HG02571 (cell line): ENCODE data around the gene PPP2R5B.

Source experiments
- ATAC-seq: cut with Tn5 transposase; IDR thresholded peaks from one replicate; pipeline ENCODE4 v1.9.1; 2021; ENCODE audit warnings: mild to moderate bottlenecking, moderate library complexity; ENCODE audit not compliant: unreplicated experiment

PPP2R5B gene

DNA sequence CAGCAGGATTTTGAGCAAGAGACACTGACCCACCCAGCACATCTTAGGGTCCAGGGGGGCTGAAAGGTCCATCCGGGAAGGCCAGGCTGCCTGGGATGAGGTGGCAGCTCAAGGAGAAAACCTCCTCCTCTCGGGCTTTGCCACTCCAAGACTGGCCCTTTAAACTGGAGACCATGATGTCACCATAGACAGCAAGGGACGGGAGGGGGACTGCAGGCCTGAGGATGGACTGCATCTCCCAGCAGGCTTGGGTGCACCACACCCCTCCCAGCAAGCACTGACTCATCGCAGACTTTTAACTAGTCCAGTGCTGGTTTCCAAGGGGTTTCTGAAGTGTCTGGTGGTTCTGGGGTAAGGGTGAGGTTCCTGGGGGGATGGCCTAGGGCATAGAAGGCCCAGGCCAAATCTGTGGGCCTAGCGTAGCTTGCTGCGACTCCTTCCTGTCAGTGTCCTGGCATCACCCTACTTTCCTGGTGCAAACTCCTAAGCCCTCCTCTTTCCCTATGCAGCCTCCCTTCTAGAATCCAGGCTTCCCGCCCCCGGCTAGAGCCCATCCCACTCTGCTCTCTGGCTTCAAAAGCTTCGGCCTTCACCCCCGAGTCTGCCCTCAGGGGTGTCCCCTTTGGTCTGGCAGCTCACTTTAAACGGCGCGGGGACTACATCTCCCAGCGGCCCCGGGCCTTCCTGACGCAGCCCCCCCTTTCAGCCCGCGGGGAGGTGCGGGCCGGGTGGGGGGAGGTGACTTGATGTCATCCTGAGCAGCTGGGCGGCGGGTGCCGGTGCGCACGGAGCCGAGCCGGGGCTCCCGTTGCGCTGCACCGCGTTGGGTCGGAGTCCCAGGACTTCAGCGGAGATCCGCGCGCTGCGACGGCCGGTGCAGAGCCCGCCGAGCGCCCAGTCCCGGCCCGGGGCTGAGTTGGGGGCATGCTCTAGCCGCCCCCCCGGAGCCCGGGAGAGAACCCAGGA, at the start of gene PPP2R5B:
Gene PPP2R5B (plus strand): TSS at position 746 of the 966 bp plus-strand sequence. CDS start 1,046 bp downstream, outside the sequence.
- peak; percentile 84 for ATAC-seq

DNA sequence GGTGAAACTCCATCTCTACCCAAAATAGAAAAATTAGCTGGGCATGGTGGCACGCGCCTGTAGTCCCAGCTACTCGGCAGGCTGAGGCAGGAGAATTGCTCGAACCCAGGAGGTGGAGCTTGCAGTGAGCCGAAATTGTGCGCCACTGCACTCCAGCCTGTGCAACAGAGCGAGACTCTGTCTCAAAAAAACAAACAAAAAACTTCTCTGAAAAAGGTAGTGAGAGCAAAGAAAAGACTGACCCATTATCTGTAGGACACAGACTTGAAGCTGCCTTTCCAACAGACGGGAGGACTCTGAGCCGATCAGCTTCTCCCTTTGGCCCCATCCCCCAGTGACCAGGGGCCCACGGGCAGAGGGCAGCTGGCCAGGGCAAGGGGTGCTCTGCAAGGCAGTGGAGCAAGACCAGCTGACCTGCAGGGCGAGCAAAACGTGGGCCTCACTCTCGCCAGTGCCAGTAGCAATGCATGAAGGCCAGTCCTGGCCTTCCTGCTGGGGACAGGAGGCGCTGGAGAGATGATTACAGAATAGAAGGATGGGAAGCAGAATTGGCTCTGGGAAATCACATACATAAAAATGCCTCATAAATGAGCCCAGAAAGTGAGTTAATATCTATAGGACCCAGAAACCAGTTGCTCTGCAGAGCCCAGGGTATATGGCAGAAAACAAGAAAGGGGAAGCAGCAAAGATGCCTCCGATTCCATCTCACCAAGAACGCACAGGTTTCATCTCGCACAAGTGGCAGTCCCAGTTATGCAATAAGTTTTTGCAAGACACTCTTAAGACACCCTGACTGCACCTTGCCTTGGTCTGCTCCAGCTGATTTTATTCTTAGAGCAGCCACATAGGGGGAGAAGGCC, 48.9 kb upstream of the PPP2R5B start:
- no peak for ATAC-seq

DNA sequence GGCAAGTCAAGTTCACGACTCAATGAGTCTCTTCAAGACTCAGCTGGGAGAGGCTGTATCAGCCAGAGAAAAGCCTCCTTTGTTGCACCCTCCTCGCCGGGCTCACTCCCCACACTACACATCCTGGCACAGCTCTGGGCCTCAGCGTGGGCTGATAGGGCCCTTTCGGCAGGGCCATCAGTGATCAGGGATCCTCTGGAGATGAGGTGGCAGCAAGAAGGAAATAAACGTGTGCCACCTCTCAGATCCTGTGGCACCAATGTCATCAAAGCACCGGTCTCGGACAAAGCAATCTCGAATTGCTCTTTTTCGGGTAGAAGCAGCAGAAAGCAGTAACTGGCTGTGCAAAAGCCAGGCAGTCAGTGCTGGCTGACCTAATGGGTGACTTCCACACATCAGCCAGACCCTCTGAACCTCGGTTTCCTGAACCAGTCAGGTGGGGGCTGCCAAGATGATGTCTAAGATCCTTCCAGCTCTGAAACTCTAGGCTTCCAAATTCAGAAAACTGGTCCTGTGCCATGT, 48.2 kb upstream of the PPP2R5B start:
- no peak for ATAC-seq

DNA sequence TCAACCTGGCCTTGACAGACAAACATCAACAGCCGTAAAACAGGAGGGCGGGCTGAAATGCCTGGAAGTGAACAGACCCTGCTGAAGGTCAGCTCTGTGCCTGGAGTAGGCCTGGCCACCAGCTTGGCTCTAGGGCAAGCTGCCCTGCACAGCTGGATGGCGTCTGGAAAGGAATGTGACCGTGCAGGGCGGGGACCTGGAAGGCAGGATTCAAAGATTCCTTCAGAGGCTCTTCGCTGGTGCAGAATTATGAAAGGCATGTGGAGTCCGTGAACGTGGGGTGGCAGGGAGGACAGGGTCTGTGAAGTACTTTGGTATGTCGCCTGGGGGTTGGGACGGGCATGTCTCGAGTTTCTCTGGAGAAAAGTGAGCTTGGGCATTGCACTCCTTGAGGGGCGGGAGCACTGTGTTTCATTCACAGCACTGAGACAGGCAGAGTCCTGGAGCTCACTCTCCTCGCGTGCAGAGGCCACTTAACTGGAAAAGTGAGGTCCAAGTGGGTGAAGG, 47.6 kb upstream of the PPP2R5B start:
- ATAC-seq, result no peak

DNA sequence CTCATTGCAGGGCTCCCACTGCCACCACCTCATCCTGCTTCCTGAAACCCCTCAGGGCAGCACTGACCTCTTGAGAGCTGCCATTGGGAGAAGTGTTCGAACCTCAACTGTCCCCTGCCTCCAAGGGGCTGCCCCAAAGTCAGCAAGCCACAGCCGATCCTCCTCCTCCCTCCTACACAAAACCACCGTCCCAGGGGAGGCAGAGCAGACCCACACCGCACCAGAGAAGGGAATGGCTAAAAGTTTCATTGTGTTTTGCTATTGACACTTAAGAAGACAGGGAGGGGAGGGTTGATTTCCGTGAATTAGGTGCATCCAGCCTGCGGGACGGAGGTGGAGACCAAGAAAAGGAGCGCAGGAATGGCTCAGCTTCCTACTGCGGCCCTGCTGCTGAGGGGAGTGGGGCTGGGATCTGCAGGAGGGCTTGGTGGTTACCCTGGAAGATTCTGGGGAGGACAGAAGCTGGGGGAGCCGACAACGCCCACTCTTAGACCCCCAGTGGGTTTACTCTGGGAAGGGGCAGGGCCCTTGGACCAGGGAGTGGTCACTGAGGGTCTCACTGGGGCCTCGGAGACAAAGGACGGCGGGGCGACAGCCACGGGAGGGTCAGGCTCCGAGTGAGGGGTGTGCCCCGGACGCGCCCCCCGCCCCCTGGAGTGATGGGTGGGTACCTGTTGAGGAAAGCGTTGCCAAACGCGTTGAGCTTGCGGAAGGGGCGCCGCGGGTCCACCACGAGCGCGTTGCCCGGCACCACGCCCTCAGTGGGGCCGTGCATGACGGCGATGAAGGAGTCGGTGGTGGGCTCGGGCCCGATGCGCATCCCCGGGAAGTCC, 46.9 kb upstream of the PPP2R5B start:
- no peak for ATAC-seq

DNA sequence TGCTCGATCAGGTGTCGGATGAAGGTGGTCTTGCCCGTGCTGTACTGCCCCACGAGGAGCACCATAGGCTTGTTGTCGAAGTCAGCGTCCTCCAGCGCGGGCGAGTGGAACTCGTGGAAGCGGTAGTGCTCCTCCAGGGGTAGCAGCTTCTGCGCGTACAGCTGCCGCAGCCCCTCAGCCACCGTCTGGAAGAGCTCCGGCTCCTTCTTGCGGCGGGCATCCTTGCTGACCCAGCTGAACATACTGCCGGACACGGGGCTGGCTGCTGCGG, 46.3 kb upstream of the PPP2R5B start:
- no peak for ATAC-seq

DNA sequence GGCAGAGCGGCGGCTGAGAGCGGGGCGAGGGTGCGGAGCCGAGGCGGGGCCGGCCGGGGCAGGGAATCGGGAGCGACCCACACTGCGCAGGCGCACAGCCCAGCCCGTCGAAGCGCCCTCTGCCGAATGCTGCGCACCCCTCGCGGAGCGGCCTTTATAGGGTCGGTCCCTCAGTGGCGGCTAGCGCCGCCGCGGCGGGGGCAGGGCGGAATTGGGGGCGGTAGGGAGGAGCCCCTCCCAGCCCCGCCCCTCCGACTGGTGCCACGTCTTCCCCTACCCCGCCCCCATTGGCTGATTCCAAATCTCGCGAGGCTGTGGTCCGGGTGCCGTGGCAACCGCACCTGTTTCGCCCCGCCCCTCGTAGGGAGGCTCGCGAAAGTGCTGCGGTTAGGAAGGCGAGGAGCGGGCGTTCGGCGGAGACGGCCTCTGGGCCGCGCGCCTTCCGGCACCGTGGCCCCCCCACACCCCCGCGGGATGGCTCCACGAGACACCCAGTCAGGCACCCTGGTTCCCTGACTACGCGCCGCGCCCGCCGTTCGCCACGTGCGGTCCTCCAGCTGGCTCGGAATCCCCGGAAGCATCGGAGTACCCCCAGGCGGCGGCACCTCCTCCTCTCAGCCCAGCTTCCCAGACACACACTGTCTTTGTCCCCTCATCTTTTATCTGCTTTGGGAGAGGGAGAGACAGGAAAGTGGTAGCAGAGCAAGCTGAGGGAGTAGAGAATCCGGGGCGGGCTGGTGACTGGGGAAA, 45.8 kb upstream of the PPP2R5B start, which contains the start of gene EHD1:
Gene EHD1 (minus strand): TSS at position 128 of the 750 bp plus-strand sequence. CDS start 157 bp downstream, outside the sequence.
- peak; percentile 75 for ATAC-seq

DNA sequence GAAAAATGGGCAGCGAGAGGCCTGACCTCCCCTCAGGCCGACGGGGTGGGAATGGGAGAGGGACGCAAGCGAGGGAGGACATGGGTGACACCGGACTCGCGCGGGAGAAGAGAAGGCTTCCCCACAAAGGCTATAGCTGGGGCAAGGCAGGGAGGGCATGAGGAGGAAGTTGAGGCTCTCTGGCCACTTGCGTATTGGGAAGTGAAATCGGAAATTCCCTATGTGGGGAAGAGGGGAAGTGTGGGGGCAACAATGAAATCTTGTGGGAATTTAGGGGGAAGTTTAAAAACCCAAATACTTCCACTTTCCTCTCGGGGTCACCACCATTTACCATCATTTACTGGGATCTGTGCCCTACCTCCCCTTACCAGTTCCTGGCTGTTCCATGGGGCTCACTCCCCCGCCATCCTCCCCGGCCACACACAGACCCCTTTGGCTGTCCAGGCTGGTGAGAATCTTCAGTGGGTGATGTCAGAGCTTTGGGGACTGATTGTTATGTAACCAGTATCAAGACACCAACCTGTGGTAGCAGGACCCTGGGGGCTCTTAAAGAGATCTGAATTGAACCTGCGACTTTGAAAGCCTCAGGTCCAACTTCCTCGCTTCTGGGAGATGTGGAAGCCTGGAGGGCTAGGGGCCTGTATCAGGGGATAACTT, 45.1 kb upstream of the PPP2R5B start:
- no peak for ATAC-seq

DNA sequence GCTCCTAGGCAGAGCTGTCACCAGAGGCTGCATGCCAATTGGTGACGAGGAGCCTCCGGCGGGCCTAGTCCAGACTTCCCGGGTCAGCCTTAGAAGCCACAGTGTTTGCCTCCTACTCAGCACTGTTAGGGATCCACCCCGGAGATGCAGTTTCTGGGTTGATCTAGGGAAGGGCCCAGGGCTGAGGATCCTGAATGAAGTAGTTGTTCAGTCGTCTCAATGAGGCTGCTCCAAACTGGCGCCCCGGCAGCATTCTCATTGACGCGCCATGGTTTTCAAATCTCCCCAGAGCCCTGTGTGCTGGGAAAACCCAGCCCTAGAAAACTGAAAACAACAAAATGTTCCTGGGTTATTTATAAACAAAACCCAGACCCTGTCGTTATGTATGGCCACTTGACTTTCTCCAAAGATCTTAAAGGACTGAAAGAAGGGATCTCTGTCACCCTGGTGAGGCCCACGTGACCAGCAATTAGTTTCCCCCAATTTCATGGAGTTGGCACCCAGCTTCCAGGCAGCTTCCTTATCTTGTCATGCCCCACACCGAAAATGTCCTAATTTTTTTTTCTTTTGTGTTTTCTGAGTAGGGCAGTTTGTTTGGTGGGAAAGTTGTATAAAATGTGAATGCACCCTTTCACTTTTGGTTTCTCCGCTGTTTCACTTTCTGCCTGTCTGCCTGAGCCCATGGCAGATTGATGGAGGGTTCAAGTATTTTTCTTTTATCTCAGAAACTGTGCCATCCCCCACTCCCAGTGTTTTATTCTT, 44.1 kb upstream of the PPP2R5B start:
- ATAC-seq, result no peak

DNA sequence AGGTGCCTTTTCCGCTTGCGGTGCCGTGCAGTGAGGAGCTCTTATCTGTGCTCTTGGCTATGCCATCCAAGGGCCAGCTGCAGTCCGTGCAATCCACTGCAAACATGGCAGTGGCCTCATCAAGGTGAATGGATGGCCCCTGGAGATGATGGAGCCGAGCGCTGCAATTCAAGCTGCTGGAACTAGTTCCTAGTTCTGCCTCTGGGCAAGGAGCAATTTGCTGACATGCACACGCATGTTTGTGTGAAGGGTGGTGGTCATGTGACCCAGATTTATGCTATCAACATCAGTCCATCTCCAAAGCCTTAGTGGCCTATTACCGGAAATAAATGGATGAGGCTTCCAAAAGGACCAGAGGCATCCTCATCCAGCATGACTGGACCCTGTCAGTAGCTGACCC, 43.0 kb upstream of the PPP2R5B start:
- no peak for ATAC-seq

DNA sequence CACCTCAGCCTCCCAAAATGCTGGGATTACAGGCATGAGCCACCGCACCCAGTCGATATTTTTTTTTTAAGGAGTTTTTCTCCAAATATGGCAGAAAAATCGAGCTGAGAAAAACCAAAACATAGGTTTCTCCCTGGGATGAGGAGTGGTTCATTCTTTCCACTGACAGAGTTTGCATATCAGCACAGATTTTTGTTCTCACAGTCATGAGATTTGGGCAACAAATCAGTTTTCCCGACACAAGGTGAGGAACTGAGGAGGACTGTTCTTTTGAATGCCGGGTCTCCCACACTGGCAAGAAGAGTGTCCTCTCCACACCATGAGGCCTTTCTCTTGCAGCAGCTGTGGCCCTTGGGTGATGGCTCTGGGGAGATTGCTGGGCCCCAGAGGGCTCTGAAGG, 42.2 kb upstream of the PPP2R5B start:
- no peak for ATAC-seq

DNA sequence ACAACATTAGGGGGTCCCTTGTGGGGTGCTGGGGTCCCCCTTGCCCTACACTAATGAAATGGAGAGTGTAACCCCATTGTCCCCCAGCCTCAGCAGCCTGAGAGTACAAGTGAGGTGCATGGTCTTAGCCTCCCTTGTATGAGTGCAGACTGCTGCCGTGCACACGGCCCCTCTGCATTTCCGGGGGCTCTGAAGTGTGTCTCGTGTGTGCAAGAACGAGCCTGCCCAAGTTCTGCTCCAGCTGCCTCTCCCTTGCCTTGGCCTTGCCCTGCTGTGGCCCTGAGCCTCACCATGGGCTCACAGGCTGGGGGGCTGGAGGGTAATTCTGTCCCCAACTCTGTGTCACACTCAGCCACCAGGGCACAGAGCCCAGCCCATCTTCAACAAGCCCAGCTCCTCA, 40.9 kb upstream of the PPP2R5B start:
- ATAC-seq, result no peak

DNA sequence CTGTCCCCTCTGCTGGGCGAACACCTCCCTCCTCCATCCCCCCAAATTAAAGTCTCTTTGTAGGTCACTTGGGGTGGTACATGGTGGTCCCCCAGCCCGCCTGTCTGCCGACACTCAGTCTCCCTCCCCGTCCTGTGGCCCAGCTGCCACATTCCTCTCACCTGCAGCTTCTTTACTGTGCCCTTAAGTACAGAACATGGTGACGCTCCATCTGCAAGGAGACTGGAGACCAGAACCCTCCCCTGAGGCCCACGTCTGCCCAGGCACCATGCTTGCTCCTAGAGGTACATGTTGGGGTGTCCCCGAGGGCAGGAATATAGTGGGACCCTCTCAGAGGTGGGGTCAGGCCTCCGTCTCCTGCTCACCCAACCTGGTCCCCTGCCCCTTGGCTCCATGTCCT, 40.5 kb upstream of the PPP2R5B start:
- ATAC-seq, result no peak

DNA sequence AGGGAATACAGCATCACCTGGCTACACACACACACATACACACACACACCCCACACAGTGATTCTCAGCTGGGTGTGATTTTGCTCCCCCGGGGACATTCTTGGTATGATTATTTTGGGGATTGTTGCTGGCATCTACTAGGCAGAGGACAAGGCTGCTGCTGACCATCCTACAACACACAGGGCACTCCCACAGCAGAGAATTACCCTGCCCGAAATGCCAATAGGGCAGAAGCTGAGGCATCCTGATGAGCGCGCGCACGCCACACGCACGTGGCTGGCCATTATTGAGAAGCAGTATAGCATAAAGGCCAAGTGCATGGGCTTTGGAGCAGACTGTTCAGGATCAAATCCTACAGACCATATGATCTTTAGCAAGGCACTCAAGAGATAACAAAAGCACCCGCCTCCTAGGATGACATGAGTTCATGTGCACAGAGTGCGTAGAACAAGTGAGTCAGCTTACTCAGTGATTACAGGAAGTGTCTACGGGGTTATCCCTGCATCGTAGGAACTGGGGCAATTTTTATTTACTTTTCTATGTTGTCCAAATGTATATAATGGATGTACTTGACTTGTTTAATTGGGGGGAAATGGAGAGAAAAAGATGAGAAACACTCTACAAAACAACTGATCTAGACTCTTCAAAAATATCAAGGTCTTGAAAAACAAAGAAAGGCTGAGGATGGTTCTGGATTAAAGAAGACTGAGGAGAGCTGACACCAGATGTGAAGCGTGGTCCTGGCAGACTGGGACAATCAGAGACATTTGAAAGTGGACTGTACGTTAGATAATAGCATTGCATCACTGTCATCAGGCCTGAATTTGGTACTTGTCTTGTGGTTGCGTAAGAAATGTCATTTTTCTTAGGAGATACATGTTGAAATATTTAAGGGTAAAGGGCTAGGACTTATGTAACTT, 38.9 kb upstream of the PPP2R5B start:
- ATAC-seq, result no peak

DNA sequence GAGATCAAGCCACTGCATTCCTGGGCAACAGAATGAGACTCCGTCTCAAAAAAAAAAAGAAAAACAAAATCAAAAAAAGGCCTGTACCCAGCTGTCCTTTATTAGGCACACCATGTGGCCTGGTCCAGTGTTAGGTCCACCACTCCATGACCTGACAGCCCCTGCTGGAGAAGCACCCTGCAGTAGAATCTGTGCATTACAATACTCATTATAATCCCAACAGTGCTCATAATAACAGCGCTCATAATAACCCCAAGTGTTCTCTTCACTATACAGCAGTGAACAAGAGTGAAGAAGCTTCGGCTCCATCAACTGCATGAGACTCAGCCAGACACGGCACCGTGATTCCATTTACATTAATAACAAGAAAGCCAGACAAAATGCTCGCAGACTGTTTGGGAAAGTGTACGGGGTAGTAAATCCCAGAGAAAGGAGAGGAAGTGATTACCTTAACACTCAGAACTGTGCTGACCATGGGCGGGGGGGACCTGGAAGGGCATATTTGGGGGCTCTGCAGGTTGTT, 37.2 kb upstream of the PPP2R5B start:
- no peak for ATAC-seq

DNA sequence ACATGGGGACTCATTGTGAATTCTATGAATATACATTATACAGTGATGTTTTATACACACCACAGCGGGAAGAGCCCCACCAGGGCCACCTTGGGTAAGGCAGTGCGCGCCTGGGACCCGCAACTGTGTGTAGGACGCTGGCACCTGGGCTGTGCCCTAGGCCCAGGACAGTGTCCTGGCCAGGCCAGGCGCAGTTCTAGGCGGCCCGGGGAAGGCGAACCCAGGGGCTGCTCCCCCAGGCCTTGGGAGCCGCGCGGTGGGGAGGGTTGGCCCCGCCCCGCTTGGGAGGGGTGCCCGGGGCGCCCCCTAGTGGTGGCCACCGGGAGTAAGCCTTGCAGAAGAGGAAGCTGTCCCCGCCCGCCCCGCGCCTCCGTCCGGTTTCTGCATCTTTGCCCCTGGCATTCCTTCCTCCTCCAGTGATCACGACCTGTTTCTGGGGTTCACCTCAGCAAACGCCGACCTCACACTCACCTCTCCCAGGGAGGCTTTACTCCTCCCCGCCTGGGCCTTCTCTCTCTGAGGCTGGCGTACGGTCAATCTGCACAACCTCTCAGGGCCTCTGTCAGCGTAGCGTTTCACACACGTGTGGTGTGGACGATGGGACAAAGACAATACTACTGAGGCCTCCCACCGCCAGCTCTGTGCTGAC, 36.6 kb upstream of the PPP2R5B start:
- peak; percentile 72 for ATAC-seq

DNA sequence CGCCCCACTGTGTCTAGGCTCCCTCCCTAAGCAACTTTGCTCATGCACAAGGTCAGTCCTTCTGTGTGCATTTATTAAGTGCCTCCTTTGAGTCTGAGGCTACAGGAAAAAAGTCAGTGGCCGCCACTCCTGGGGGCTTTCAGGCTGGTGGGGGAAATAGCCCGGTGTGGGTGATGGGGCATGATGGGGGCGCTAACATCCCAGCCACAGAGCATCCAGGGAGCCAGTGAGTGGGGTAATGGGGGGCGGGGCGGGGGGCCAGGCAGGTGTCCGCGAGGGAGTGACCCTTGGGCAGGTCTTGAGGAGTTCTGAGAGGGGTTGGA, 36.1 kb upstream of the PPP2R5B start:
- ATAC-seq, result no peak
